Measurements from ENCODE around the gene FLT4.

DNA sequence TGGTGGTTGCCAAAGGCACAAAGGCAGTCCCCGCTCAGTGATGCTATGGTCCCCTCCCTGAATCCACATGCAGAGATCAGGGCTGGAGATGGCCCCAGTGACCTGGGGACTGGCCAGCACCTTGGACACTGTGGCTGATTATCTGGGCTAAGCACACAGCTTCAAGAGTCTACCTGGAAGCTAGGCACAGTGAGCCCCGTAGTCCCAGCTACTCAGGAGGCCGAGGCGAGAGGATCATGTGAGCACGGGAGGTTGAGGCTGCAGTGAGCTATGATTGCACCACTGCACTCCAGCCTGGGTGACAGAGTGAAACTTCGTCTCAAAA is 49.8 kb downstream of the FLT4 start:
- TF ChIP-seq TP53 (CRISPR knock-in tag; IDR thresholded peaks at IDR 0.05): no peak
- no peak for TF ChIP-seq JUN (IDR thresholded peaks at IDR 0.05)
- no peak for TF ChIP-seq POLR2A (IDR thresholded peaks at IDR 0.05; ENCODE audit: low read length)
- TF ChIP-seq CTCF (IDR thresholded peaks at IDR 0.05): no peak
- no peak for TF ChIP-seq REST (IDR thresholded peaks at IDR 0.05)
- TF ChIP-seq CEBPB (IDR thresholded peaks at IDR 0.05): no peak
- no peak for TF ChIP-seq MAZ (IDR thresholded peaks at IDR 0.05; ENCODE audit: borderline replicate concordance, low read depth, low read length)
- TF ChIP-seq FOSL2 (IDR thresholded peaks at IDR 0.05): no peak
- no peak for TF ChIP-seq FOSL2 (CRISPR knock-in tag; IDR thresholded peaks at IDR 0.05)
- TF ChIP-seq USF2 (IDR thresholded peaks at IDR 0.05): no peak

Measured in A549 (cell line).